LoVo (cell line): ENCODE data around the gene UACA.
A peak's percentile ranks its signal among the peaks of the same experiment; 100 is the strongest.

Experiments
- DNase-seq: peaks from one replicate; pipeline ENCODE4 v3.0.0-alpha.2; 2016; ENCODE audit warnings: low spot score

UACA gene

DNA sequence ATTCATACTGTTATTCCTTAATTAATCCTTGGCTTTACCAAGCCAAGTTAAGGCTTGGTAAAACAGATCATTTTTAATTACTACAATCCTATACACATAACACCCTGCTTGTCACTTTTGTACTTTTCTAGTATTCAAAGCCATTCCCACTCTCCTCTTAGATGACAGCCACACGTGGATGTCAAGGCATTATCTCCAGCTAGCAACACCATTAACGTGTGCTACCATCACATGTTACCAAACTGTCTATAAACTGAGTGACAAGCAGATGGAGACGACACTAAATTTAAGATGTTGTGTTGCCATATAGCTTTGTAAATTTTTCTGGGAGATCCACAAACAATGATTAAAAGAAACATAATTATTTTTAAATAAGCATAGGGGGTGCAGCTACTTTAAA lies 103.7 kb downstream of the UACA start:
- no peak for DNase-seq

DNA sequence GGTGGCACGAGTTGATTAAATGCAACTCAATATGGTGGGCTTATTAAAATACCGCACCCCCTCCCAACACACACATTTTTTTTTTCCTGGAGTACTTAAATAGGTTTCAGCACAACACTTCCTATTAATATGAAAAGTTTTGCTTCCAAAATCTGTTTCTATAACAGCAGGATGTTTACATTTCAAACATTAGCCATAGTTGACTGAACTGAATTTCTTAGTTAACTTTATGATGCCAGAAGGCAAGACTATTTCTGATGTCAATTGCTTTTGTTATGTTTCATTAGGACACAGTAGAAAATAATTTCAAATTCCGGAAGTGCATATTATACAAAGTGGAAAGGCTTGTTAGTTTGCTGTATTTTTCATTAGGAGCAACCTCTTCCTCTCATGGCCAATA lies 104.7 kb downstream of the UACA start:
- no peak for DNase-seq

DNA sequence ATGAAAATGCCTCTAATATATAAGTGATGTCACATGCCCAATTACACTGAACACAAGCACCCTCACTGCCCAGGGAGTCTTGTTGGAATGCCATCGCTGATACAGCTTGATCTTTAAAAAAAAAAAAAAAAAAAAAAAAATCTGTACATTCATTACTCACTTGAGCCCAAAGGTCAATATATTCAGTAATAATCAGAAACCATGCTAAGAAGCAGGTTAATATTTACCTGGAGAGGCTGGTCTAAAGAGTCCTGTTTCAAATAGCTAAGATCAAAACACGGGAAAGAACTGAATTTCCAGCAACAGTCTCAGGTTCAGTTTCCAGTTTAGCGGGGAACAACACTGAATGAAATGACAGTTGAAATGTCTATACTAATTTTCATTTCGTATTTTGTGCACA lies 109.9 kb downstream of the UACA start:
- DNase-seq, result no peak

DNA sequence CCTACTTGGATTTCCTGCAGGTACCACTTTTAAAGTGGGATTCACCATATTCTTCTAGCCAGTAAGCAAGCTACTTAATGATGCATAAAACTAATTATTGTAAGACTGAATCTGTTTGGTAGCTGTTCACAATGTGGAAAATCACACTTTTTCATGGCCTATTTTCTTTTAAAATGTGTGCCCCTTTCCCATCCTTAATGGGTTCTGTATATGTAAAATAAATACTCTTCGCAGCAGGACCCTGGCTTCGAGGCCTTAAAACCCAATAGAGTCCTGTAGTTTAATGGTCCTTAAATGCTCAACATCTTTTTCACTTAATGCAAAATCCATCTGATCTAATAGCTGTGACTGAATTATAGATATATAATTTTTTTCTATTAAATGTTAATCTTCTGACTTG lies 111.0 kb downstream of the UACA start:
- DNase-seq, result no peak

DNA sequence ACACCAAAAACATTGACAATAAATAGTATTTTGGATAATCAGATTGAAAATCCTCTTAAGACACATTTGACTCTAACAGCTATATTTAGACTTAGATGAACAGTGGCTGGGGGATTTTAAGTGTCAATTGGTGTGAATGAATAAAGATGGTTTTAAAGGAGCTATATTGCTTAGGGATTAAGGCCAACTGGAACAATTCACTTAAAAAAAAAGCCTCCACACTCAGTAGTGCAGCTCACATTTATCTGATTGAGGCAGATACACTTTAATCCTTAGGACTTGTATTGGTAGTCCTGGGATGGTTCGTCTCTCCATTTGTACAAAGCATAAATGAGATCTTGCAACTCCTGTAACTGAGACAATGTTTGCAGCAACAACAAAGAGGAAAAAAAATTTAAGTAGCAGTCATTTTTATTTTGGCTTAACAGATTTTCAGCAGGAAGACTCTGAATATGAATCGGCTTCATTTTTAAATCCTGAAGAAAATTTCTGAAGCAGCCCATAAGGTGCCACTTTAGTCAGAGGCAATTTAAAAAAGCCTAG lies 112.0 kb downstream of the UACA start:
- no peak for DNase-seq

DNA sequence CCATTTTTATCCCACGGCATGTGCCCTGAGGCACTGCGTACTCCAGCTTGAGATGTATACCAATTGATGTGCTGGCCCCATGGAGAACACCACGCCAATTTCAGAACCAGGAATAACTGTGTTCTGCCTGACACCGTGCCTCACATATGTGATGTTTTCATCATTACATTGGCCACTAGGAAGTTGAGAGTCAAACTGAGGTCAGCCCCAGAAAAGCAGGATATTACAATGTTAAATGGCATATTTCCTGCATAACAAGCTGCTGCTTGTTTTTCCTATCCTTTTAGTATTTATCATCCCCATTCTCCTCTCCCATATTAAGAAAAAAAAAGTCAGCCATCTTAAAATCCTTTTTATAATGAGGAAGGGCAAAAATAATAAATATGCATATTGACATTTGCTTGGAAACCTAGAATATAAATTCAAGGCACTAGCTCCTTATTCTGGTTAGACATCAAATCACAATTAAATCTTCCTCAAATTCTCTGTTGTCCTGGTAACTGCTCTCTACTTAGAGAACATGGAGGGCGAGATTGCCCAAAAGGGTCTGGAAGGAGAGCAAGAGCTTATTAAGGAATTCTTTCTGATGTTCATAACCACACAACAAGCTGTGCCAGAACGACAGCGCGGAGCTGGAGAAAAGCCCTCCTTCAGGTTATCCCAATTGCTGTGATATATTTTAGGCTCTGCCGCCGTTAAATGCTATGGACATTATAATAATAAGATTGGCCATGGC lies 112.6 kb downstream of the UACA start:
- DNase-seq, result no peak

DNA sequence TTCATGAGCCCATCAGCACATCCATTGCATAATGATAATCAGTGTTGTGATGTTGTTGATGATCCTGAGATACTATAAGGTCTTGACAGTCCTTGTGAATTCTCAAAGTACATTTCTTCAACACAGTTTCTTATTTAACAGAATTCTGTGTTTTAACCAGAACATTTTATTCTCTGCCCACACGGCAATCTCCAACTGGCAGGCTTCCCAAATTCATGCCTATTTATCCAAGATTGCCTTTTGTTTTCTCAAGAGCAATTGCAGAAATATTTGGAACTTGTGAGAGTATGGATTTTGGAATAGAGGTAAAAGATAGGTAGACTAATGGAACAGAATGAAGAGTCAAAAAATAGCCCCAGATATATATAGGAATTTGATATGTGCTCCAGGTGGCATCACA lies 116.0 kb downstream of the UACA start:
- DNase-seq, result no peak

DNA sequence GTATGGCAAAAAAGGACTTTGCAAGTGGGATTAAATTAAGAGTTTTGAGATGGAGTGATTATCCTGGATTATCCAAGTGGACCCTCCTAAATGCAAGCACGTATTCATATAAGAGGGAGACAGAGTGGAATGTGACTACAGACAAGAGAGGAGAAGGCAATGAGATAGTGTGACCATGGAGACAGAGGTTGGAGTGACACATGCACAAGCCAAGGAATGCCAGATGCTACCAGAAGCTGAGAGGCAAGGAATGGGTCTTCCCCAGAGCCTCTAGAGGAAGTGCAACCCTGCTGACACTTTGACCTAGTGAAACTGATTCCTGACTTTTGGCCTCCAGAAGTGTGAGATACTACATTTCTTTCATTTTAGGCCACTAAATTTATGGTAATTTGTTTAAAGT lies 117.2 kb downstream of the UACA start:
- no peak for DNase-seq

DNA sequence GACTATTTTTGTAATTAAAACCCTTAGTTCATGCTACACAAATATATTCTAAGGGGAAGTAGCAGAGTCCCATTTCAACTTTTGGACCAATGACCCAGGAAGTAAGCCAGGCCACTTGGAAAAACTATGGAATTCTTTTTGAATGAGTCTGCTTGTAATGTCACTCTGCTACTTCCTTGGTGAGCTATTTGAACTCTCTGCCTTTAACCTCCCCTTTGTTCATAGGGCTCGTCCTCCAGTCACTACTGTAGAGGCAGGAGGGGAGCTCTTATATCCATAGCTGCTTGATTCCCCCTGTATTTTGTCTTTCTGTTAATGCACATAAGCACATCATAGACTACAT lies 119.6 kb downstream of the UACA start:
- DNase-seq, result peak; percentile 82

DNA sequence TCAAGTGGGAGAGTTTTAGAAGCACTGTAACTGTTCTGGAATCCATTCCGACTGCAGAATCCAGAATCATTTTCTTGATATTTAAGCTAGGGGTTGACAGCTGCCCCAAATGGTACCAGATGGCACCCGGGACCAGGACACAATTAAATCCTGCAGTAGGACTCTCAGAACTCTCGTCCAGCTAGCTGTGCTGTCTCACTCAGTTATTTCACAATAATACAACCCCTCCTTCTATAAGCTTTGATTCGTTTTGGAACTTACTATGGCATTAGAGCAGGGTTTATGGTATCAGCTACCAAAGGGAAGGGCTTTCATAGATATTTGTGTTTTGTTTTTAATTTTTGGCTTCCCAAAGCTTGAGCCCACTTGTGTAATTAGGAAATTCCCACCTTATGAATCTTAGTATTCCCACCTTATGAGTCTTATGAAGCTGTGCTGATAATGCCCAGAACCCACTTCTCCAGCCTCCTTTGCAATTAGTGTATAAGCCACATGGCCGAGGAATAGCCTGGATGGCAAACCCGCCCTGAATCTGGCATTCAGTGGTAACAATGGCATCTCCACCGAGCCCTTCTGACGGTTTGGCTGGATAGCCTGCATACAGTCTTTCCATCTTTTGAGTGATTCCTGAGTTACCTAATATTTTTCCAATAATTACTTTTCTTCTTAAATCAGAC lies 120.1 kb downstream of the UACA start:
- DNase-seq, result no peak

DNA sequence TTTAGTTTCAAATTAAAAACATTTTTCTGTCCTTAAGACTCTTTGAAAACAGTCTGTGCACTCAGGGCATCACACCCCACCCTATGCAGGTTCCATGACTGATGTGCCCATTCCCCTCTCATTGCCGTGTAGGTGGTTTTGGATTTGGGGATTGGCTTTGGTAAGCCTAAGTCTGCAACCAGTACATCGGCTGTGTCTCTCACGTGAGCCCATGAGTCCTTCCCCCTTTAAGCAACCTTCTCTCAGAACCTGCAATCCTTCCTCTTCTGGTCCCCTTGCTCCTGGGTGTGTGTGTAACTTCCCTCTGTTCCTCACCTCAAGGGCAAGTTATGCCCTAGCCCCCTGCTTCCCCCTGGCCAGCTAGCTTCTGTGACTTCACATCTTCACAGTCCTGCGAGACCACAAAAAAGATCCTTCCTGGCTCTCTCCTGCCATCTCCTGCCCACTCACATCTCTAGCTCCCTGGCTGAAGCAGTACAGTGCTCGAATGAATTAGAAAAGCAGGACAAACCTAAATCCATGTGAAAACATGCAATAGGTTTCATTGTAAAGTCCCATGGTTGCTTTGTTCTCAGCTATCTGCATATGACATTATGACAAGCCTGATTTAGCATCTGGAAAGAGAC lies 126.7 kb downstream of the UACA start:
- no peak for DNase-seq

DNA sequence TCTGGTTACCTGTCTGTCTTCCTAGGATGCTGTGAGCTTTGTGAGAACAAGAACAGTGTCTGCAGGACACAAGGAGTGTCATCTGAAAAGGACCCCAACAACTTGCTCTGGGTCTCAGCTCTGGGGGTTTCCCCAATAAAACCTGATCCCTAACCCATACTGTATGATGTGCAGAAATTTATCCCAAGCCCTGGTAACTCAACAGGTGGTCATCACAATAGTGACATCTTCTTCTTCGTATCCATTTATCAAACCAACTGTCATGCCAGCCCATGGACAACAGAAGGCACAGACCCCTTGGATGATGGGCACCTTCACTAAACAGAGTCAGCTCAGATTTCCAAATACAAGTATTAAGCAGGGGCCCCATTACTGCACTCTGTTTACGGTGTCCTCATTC lies 127.5 kb downstream of the UACA start:
- DNase-seq, result no peak

DNA sequence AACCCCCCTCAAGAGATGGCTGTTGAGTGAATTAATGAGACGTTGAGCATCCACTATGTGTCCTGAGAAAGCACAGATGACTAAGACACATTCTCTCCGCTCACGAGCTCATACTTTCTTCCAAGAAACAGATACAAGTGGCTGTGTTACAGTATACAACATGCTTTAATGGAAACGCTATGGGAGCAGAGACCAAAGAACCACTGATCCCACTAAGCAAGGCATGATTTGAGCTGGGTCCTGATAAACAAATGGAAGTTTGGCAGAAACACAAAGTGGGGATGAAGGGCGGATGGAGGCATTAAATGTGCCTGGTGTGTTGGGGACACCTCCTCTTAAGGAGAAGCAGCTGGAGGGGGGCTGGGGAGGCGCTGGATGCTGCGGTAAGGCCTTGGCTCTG lies 129.4 kb downstream of the UACA start:
- no peak for DNase-seq

DNA sequence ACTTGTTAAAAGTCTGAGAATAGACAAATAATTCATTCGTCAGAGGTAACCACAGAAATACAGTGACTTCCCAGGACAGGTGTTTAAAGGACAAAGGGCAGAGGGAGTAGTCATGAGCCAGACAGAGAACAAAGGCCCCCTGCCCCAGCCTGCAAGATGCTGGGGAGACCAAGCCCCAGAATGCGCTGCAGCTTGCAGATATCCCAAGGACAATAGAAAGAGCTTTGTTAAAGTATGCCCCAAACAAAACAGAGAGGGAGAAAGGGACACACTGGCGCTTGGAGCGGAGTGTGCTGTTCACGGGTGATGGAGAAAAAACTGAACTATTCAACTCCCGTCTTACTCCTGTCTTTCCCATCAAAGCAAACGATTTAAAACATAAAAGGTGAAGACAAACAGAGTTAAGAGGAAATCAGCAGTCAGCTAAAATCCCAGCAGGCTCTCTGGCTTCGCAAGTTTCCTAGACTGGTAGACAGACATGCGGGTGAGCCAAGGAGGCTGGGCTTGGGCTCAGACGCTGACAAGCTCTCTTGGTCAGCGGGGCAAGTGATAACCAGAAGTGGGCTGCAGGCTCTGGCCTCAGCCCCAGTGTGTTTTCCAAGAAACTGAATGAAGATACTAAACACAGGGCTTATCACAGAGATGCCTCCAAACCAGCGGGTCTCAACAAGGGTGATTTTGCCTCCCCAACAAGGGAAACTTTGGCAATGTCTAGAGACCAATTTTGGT lies 130.1 kb downstream of the UACA start:
- no peak for DNase-seq

DNA sequence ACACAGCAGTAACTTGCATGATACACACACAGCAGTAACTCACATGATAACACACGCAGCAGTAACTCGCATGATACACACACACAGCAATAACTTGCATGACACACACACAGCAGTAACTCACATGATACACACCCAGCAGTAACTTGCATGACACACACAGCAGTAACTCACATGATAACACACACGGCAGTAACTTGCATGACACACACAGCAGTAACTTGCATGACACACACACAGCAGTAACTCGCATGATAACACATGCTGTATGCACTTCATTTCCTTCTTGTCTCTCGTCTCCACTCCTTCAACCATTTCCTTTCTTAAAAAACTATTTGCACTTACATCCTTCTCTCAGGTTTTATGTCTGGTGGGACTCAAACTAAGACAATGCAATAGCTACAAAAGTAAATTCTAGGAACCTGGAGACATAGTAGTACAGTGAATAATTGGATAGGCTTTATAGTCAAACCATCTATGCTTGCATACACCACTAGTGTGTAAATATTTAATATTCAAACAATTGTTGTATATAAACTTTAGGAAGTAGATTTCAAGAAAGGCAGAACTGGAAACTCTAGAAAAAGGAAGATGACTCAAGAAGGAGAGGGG lies 130.8 kb downstream of the UACA start:
- no peak for DNase-seq

DNA sequence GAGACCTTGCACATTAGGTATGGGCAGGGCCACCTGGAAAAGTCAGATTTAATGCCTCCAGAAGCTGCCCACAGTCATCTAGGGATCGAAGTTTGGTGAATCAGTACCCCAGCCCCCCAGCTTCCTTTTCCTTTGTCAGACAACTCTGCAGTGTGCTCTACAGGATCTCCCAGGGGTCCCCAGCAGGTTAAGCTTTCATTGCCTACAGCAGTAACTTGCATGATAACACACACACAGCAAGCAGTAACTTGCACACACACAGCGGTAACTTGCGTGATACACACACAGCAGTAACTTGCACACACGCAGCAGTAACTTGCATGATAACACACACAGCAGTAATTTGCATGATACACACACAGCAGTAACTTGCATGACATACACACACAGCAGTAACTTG lies 131.3 kb downstream of the UACA start:
- DNase-seq, result no peak

DNA sequence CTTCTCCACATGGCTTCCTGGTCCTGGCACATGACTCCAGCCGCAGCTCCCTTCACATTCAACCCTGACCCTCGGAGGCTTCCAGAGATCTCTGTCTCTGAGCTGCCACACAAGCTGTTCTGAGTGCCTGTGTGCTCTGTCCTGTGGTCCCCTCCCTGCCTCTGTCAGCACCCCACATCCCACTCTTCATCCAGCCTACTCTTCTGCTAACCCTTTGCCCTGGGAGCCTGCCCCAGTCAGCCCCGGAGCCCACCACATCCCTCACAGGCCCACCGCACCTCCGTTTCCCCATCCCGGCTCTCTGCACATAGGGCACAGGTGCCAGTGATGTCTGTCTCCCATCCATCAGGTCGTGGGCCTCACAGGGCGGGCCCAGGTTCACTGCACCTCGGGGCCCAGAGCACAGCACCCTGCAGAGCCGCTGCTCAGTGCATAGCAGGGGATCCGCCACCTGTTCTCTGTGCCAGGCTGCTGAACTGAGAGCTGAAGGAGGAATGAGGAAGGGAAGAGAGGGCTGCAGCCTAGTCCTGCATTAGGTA lies 133.6 kb downstream of the UACA start:
- no peak for DNase-seq

DNA sequence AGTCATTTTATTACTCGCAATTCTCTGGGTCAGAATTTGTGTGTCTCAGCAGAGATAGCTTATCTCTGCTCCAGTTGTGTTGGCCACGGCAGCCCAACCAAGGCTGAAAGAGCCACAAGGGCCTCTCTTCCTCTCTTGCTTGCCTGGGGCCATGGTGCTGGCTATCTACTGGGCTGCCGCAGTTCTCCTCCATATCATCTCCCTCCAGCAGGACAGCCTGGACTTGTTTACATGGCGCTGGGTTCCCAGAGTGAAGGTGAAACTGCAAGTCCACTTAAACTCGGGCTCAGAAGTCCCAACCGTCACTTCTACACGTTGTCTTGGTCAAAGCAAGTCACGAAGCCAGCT lies 134.8 kb downstream of the UACA start:
- DNase-seq, result no peak

DNA sequence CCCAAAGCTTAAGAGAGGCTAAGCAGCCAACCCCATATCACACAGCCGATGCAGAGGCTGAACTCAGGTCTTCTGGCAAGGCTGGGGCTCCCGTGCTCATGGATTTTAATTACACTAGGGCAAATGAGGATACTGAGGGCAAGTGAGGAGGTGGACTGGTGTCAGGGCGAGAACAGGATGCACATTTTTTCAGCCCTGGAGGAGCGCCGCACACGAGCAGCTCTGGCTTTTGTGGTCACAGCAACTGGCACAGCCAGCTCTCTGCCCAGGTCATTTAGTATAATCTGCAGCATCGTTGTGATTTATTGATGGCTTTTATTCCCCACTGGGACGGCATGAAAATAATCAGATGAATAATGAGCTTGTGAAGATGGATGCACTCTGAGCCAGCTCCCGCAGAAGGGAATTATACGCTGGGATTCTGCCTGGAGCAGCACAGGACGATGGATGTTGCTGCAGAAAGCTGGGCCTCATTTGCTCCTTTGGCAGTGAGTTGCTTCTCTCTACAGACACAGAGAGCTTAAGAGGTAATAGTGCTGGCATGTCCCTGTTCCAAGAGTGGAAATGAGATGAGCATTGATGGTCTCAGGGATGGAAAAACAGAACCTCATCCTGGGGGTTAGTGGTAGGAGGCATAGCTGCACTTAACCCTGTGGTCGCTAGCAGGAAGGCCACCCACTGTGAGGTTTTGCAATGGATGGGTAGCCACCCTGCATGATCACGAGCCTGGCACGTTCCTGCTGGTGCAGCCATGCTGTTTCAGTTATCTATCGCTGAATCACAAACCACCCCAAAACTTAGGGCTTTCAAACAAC lies 135.4 kb downstream of the UACA start:
- no peak for DNase-seq

DNA sequence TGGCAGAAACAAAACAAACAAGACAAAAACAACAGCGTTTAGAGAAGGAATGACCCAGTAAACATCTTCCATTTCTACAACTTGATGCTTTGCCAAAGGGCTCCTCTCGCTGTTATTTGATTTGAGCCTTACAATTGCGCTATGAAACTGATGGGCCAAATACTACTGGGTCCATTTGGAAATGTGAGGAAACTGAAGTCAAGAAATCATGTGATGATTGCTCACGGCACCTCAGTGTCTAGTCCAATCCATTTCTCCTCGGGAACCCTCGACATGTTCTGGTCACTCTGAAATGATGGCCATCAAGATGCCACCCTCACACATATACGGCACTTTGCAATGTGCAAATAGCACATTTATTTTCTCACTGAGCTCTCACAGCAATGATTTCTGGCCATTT lies 136.0 kb downstream of the UACA start:
- no peak for DNase-seq

DNA sequence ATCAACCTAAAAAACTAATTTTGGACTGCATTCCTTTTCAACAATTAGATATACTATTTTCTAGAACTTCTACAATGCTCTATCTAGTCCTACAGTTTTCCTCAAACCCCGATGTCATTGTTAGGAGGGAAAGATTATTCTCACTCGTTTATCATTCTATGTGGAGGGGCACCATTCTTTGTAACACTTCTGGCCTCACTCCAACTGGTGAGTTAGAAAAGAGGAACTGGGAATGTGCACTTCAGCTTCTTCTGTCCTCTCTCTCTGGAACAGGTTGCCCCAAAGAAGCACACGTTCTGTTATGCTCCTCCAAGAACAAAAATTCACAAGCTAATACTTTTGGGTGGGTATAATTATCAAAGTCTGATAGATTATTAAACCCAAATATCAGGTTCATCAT lies 137.9 kb downstream of the UACA start:
- no peak for DNase-seq
